ENCODE results near the gene CADPS.

Gene CADPS

GRCh38 chr3:62367763-62368195 is 507.4 kb downstream of the CADPS start:
- TF ChIP-seq, protein P1, sequence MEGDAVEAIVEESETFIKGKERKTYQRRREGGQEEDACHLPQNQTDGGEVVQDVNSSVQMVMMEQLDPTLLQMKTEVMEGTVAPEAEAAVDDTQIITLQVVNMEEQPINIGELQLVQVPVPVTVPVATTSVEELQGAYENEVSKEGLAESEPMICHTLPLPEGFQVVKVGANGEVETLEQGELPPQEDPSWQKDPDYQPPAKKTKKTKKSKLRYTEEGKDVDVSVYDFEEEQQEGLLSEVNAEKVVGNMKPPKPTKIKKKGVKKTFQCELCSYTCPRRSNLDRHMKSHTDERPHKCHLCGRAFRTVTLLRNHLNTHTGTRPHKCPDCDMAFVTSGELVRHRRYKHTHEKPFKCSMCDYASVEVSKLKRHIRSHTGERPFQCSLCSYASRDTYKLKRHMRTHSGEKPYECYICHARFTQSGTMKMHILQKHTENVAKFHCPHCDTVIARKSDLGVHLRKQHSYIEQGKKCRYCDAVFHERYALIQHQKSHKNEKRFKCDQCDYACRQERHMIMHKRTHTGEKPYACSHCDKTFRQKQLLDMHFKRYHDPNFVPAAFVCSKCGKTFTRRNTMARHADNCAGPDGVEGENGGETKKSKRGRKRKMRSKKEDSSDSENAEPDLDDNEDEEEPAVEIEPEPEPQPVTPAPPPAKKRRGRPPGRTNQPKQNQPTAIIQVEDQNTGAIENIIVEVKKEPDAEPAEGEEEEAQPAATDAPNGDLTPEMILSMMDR (IDR thresholded peaks at IDR 0.05; ENCODE audit: low read depth, low read length, missing control alignments), result no peak
- H3K4me3 ChIP-seq (ENCODE audit: low read depth, low read length), result no peak overlapping the region
- no peak for DNase-seq (ENCODE audit: low read depth)

- DNase-seq (ENCODE audit: low read depth), result no peak
- TF ChIP-seq, protein P1 (IDR thresholded peaks at IDR 0.05; ENCODE audit: low read depth, low read length, missing control alignments), result no peak
- no peak overlapping the region for H3K4me3 ChIP-seq (ENCODE audit: low read depth, low read length)
Measured at GRCh38 chr3:62366126-62366484, 509.1 kb downstream of the CADPS start.

DNA sequence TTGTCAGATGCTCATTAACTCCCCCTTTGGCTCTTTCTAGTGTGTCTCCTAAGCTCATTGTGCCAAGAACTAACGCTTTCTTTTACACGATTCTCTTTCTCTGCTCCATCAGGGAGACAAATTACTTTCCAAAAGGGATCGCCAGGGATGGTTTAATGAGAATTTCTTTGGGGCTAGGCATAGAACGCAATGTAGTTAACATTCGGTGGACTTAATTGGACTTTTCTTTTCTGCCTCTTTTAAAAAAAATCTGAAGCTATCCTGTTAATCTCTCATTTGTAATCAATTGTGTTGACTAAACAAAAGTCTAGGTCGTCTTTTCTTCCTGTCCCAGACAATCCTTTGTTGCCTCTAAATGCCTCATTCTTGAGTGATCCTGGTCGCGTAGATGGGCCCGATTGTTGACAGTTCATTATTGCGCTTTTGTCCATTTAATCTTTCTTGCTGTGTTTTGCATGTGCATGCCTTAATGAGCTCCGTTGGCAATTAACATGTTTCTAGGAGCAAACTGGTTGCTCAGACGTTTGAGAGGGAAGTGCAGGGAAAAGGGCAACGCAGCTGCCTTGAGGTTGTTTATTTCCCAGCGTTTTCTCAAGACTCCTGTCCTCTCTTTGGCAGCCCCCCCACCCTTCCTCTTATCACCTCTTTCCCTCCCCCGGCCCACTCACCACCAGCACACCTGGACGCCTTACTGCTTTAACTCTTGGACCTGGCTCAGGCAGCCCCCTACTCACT is 509.7 kb downstream of the CADPS start:
- H3K4me3 ChIP-seq (ENCODE audit: low read depth, low read length), result no peak overlapping the region
- TF ChIP-seq, protein P1 (IDR thresholded peaks at IDR 0.05; ENCODE audit: low read depth, low read length, missing control alignments), result no peak
- DNase-seq (ENCODE audit: low read depth), result no peak

DNA sequence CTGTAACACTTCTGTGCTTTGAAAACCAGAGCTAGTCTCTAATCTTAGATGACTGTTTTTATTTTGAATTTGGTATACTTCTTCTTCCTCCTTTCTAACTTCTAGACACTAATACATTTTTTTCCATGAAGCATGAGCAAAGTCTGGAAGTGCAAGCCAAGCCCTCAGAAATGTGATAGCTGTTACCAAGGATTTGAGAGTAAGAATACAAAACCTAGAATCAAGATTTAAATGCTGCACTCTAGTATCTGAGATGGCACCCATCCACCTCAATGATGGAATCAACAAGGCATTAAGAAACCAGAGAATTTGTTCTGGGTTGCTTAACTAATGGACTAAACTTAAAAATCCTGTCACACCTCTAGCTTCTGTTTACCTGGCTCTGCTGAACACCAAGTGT is 511.0 kb downstream of the CADPS start:
- DNase-seq (ENCODE audit: low read depth), result no peak
- TF ChIP-seq, protein P1 (IDR thresholded peaks at IDR 0.05; ENCODE audit: low read depth, low read length, missing control alignments), result no peak
- no peak overlapping the region for H3K4me3 ChIP-seq (ENCODE audit: low read depth, low read length)

- no peak overlapping the region for H3K4me3 ChIP-seq (ENCODE audit: low read depth, low read length)
- DNase-seq (ENCODE audit: low read depth), result no peak
- TF ChIP-seq, protein P1 (IDR thresholded peaks at IDR 0.05; ENCODE audit: low read depth, low read length, missing control alignments), result no peak
Measured at GRCh38 chr3:62363275-62363674, 511.9 kb downstream of the CADPS start.

GRCh38 chr3:62361824-62362223 is 513.4 kb downstream of the CADPS start:
- TF ChIP-seq, protein P1 (IDR thresholded peaks at IDR 0.05; ENCODE audit: low read depth, low read length, missing control alignments), result no peak
- H3K4me3 ChIP-seq (ENCODE audit: low read depth, low read length), result no peak overlapping the region
- no peak for DNase-seq (ENCODE audit: low read depth)

DNA sequence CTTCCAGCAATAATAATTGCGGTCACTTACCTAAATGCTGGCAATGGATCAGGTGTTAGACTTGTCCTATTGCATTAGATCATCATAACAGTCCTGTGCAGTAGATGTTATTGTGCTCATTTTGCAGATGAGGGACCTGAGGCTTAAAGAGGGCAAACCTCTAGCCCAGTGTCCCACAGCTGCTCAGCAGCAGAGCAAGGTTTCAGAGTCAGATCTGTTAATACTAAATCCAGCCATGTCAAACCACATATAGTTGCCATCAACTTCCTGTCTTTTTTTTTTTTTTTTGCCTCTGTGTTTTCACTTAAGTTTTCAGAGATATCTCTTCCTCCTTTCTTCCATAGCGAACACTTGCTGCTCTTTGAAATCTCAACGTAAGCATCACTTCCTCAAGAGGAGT is 514.0 kb downstream of the CADPS start:
- no peak overlapping the region for H3K4me3 ChIP-seq (ENCODE audit: low read depth, low read length)
- TF ChIP-seq, protein P1 (IDR thresholded peaks at IDR 0.05; ENCODE audit: low read depth, low read length, missing control alignments), result no peak
- no peak for DNase-seq (ENCODE audit: low read depth)

Measured in GM12864 (cell line).